Activated effector memory CD4-positive, alpha-beta T cell treated with anti-CD3 and anti-CD28 coated beads, Interleukin-2, amount 50 U/mL, for 16 hours (primary cell): Measurements from ENCODE around the gene TTI1.
A peak's percentile ranks its signal among the peaks of the same experiment; 100 is the strongest.

ENCODE experiments used
- DNase-seq: peaks from one replicate; pipeline ENCODE4 v3.0.0-alpha.2; 2020

The TTI1 gene

GRCh38 chr20:37958856-37959520, 74.3 kb downstream of the TTI1 start:
- no peak for DNase-seq

DNA sequence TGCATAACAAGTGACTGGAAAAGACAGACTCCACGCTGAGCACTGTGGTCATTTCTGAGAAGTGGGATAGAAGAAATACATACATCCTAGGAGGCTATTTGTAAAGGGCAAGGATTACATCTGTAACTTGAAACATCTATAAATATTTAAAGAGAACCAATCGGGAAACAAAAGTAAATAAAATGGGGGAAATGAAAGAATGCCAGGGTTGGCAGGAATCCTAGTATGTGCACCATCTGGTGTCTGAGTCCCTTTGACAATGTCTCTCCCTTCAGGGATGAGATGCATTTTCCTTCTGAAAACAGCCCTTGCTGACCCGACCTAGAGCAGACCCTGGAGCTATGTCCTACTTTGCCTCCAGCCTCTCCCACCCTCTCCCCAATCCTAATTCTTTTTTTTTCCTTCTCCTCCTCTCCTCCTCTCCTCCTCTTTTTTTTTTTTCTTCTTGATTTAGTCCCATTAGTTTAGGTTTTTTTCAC, 77.1 kb downstream of the TTI1 start:
- DNase-seq = no peak

GRCh38 chr20:37955511-37955910, 77.7 kb downstream of the TTI1 start:
- DNase-seq = no peak

GRCh38 chr20:37954626-37955025, 78.6 kb downstream of the TTI1 start:
- DNase-seq = no peak

- no peak for DNase-seq
These were observed 79.1 kb downstream of the TTI1 start for GRCh38 chr20:37954190-37954589.

GRCh38 chr20:37948956-37949355, 84.3 kb downstream of the TTI1 start:
- DNase-seq = no peak

DNA sequence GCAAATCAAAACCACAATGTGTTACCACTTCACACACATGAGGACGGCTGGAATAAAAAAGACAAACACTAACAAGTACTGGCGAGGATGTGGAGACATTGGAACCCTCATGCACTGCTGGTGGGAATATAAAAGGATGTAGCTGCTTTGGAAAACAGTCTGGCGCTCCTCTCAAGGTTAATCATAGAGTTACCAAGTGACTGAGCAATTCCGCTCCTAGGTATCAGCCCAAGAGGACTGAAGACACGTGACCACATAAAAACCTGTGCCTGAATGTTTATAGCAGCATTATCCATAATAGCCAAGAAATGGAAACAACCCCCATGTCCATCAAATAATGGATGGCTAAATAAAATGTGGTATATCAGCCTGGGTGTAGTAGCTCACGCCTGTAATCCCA, 85.3 kb downstream of the TTI1 start:
- DNase-seq = no peak

DNA sequence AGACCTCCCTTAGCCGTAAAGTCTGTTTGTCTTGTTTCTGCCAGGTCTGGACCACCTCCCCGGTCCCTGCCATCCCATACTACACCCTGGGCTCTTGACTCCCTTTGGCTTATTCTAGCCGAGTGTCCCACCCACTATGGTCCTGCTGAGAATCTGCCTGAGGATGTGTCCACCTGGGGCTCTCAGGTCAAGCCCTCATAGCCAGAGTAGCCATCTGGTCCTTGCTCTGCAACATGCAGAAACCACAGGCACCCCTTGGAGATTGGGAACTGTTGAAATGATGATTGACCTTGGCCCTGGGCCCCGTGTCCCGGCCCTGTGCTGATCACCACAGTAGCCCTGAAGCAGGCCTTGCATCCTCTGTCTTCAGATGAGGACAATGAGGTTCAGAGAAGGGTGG, 86.3 kb downstream of the TTI1 start:
- no peak for DNase-seq

DNA sequence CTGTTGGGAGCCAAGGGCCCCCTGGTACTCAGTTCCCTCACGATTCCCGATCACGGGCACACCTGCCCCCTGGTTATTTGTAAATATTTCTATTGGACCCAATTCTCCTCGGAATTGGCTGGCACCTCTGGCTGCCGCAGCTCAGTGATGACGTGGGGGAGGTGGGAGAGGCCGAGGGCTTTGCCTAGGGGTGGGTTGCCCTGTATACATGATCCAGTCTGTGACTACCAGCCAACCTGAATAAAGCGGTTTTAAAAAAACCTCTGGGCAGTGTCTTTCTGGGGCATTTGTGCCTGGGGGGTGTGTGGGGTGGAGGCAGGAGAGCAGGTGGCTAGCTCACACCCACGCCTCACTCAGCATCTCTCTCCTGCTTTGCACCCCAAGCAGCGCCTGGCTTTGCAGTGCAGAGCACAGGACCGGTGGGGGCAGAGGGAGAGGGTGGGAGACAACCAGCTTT, 88.1 kb downstream of the TTI1 start:
- DNase-seq = no peak

- DNase-seq = peak; percentile 53
These were observed 88.7 kb downstream of the TTI1 start for GRCh38 chr20:37944456-37944981.

- peak; percentile 50 for DNase-seq
These were observed 89.5 kb downstream of the TTI1 start for GRCh38 chr20:37943501-37944455.

GRCh38 chr20:37943033-37943432, 90.2 kb downstream of the TTI1 start:
- DNase-seq = no peak

- no peak for DNase-seq
These were observed 91.3 kb downstream of the TTI1 start for GRCh38 chr20:37941992-37942391.

- no peak for DNase-seq
These were observed 91.9 kb downstream of the TTI1 start for GRCh38 chr20:37941332-37941731.

DNA sequence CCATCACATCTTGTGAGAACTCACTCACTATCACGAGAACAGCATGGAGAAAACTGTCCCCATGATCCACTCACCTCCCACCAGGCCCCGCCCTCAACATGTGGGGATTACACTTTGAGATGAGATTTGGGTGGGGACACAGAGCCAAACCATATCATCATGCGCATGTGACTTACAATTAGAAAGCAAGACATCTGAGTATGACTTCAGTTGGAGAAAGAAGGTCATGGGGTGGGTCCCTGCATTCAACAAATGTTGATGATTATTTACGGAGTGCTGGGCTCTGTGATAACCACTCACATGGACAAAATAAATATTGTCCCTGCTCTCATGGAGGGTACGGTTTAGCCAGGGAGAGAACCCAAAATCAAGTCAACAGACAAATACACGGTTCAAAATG, 92.4 kb downstream of the TTI1 start:
- no peak for DNase-seq

- peak; percentile 44 for DNase-seq
These were observed 93.3 kb downstream of the TTI1 start for GRCh38 chr20:37939701-37940560.

DNA sequence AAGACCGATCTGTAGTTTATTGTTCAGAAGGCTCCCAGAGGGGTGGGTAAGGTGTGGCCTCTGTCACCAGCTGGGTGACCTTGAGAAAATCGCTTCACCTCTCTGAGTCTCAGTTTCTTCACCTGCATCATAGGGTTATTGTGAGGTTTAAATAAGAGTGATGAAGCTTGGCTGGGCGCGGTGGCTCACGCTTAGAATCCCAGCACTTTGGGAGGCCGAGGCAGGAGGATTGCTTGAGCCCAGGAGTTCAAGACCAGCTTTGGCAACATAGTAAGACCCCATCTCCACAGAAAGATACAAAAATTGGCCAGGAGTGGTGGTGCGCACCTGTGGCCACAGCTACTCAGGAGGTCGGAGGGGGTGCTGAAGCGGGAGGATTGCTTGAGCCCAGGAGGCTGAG, 94.3 kb downstream of the TTI1 start:
- DNase-seq = no peak

DNA sequence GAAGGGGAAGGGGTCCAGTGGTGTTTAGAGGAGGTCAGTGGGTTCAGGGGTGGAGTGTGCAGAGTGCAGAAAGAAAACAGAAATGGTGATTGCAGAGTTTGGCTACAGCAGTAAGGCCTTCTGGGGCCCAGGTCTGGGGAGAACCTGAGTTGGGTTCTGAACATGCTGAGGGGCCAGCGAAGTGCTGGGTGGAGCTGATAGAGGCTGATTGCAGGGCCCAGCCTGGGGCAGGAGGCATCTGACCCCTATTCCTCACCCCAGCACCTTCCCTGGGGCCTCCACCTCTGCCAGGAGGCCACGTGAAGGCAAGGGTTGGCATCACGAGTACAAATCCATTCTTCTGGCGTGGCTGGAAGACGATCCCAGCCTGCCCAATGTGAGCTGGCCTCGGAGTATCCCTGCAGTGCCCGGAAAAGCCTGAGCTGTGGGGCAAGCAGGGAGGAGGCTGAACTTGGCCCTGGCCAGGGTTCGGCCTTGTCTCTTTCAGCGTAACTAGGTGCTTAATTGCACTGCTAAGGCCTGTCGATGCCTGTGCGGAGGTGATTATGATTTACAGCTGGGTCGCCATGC, 95.0 kb downstream of the TTI1 start:
- peak; percentile 47 for DNase-seq

- DNase-seq = peak; percentile 24
These were observed 95.6 kb downstream of the TTI1 start for GRCh38 chr20:37937686-37938085.

- no peak for DNase-seq
These were observed 96.8 kb downstream of the TTI1 start for GRCh38 chr20:37936451-37936850.

DNA sequence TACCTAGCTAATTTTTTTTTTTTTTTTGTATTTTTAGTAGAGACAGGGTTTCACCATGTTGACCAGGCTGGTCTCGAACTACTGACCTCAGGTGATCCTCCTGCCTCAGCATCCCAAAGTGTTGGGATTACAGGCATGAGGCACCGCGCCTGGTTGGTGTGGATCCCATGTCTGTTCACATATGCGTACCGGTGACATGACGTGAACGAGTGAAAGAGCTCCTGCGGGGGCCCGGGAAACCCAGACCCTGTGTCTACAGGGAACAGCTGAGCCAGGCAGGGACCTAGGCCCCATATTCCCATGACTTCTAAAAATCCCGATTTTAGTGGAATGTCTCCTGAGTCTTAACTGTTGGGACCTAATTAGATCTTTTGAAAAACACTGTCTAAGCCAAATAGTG, 97.2 kb downstream of the TTI1 start:
- DNase-seq = no peak

- no peak for DNase-seq
These were observed 97.8 kb downstream of the TTI1 start for GRCh38 chr20:37935435-37935834.
